ENCODE results near the gene NKX2-1. TPM values are rescaled to one million over a fixed set of nuclear protein-coding genes. Genes with fewer than 3 reads are reported as not detected.

NKX2-1 gene
- total and polyA plus RNA-seq, 9 donors = 0.18 TPM; not detected in 8

DNA sequence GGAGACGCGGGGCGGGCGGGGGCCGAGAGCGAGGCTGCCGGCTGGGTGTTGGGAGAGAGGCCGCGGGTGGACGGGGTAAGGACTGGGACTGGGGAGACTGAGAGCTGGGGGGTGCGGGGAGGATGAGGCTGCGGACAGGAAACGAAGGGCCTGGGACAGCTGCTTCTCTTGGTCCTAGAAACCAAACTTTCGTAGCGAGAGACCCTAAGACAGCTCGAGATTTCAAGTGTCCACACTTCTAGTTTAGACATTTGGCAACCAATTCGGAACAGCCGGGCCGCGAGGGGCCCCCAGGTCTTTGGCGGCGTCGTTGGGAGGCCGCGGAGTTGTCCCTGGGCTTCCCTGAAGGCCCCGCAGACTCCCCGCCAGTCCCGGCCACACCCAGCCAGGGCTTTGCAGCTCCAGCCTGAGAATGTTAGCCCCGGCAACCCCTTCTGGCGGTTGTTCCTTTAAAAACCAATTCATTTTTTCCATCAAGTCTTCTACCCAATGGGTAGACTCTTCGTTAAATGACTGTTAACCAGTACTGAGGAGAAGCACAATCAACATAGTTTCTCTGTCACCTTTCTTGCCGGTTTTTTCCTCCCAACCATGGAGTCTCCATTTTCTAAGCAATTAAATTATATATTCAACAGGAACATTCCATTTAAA, 11.5 kb downstream of the NKX2-1 start:
- intact Hi-C loops (cut with DNase I) = no loop called here
- H3K27me3 ChIP-seq = no peaks in the 10 kb centered on the region
- no peak overlapping the region for H3K27ac ChIP-seq
- no peaks in the 10 kb centered on the region for H3K36me3 ChIP-seq
- WGBS, 3 donors = 1 to 4% (median 3%) methylated on average over 32 of the region's 32 CpGs
- H3K9me3 ChIP-seq = peaks cover 0 to 15% of the 10 kb centered on the region in 2 donors
- H3K4me1 ChIP-seq (ENCODE audit: insufficient read depth) = no peaks in the 10 kb centered on the region
- H3K4me3 ChIP-seq = no peak overlapping the region
- no peak for TF ChIP-seq CTCF (IDR thresholded peaks at IDR 0.05)
- no peak for TF ChIP-seq POLR2A (IDR thresholded peaks at IDR 0.05)
- no peak for TF ChIP-seq EP300 (IDR thresholded peaks at IDR 0.05)
- no peak for DNase-seq

- no peak for DNase-seq
- H3K4me1 ChIP-seq (ENCODE audit: insufficient read depth) = no peaks in the 10 kb centered on the region
- no peaks in the 10 kb centered on the region for H3K36me3 ChIP-seq
- H3K27ac ChIP-seq = no peak overlapping the region
- H3K27me3 ChIP-seq = no peaks in the 10 kb centered on the region
- peaks cover 0 to 15% of the 10 kb centered on the region in 2 donors for H3K9me3 ChIP-seq
- intact Hi-C loops (cut with DNase I) = no loop called here
- no peak overlapping the region for H3K4me3 ChIP-seq
- no peak for TF ChIP-seq CTCF (IDR thresholded peaks at IDR 0.05)
- TF ChIP-seq EP300 (IDR thresholded peaks at IDR 0.05) = no peak
- TF ChIP-seq POLR2A (IDR thresholded peaks at IDR 0.05) = no peak
- 3 to 5% (median 4%) methylated on average over 26 to 28 of the region's 28 CpGs for WGBS, 3 donors
These were observed 12.1 kb downstream of the NKX2-1 start for GRCh38 chr14:36507847-36508417.

GRCh38 chr14:36506732-36507614, 13.1 kb downstream of the NKX2-1 start:
- Histone ChIP-seq H3K4me3 (no peak overlapping the region), H3K9me3 (peaks cover 0 to 15% of the 10 kb centered on the region in 2 donors), H3K27ac (no peak overlapping the region), H3K4me1 (ENCODE audit: insufficient read depth) (no peaks in the 10 kb centered on the region), H3K27me3 (no peaks in the 10 kb centered on the region), H3K36me3 (no peaks in the 10 kb centered on the region)
- intact Hi-C loops (cut with DNase I) = no loop called here
- DNase-seq = no peak
- TF ChIP-seq CTCF (IDR thresholded peaks at IDR 0.05) (no peak), POLR2A (IDR thresholded peaks at IDR 0.05) (no peak), EP300 (IDR thresholded peaks at IDR 0.05) (no peak)
- WGBS, 3 donors = 7 to 9% (median 7%) methylated on average over 10 of the region's 10 CpGs

GRCh38 chr14:36505892-36506731, 13.9 kb downstream of the NKX2-1 start:
- no peaks in the 10 kb centered on the region for H3K27me3 ChIP-seq
- WGBS, 3 donors = 2 to 3% (median 2%) methylated on average over 35 of the region's 35 CpGs

More at GRCh38 chr14:36505892-36506731, 13.9 kb downstream of the NKX2-1 start:
- Histone ChIP-seq H3K4me3 (no peak overlapping the region), H3K4me1 (ENCODE audit: insufficient read depth) (no peaks in the 10 kb centered on the region), H3K9me3 (peaks cover 0 to 15% of the 10 kb centered on the region in 2 donors), H3K27ac (no peak overlapping the region), H3K36me3 (no peaks in the 10 kb centered on the region)
- intact Hi-C loops (cut with DNase I) = no loop called here
- no peak for TF ChIP-seq POLR2A (IDR thresholded peaks at IDR 0.05)
- no peak for TF ChIP-seq CTCF (IDR thresholded peaks at IDR 0.05)
- no peak for TF ChIP-seq EP300 (IDR thresholded peaks at IDR 0.05)
- DNase-seq = no peak
